GM18907 (cell line): ENCODE measurements around the gene UBL4A.

ENCODE experiments used
- ATAC-seq: cut with Tn5 transposase; IDR thresholded peaks from one replicate; pipeline ENCODE4 v1.9.1; 2021; ENCODE audit warnings: mild to moderate bottlenecking, moderate library complexity; ENCODE audit not compliant: unreplicated experiment

The UBL4A gene

DNA sequence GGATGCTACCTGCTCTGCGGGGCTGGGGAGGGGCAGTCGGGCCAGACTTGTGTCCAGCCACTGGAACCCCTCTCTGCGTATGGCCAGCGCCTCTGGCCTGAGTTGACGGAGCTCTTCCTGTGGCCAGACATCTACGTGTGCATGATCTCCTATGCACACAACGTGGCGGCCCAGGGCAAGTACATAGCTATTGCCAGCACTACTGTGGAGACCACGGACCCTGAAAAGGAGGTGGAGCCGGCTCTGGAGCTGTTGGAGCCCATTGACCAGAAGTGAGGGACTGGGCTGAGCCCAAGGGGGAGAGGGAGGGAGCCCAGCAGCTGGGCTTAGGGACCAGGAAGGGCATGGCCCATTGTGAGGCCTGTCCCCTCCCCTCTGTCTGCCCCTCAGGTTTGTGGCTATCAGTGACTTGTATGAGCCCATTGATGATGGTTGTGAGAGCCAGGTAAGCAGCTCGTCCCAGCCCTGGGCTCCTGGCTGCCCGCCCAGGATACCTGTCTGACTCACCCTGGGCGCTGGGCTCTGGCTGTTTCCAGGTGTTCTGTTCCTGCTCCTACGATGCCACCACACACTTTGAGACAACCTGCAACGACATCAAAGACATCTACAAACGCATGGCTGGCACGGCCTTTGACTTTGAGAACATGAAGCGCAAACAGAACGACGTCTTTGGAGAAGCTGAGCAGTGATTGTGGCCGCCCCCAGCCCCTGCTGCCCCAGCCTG is 44.3 kb downstream of the UBL4A start:
- ATAC-seq, result no peak

GRCh38 chrX:154441564-154441963 is 44.9 kb downstream of the UBL4A start:
- ATAC-seq, result no peak

GRCh38 chrX:154440623-154441357 is 45.6 kb downstream of the UBL4A start:
- ATAC-seq, result no peak

DNA sequence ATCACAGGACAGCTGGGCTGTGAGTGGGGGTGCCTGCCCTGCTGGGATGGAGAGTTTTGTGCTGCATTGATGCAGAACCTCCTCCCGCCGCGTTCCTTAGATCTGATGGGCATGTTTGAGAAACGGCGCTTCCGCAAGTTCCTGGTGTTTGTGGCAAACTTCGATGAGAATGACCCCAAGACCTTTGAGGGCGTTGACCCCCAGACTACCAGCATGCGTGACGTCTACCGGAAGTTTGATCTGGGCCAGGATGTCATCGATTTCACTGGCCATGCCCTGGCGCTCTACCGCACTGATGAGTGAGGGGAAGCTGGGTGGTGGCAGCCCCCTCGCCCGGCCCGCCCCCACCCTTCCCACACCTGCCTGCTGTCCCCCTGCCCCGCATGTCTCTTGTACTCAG is 46.6 kb downstream of the UBL4A start:
- no peak for ATAC-seq

- no peak for ATAC-seq
Observed at GRCh38 chrX:154437971-154438893, 48.2 kb downstream of the UBL4A start.

- ATAC-seq, result no peak
Observed at GRCh38 chrX:154436983-154437752, 49.2 kb downstream of the UBL4A start, which contains the start of gene GDI1. TSS of gene GDI1 (plus strand) at chrX:154437154. CDS start at chrX:154437255, 101 bp downstream.

GRCh38 chrX:154436374-154436982 is 49.9 kb downstream of the UBL4A start:
- no peak for ATAC-seq

DNA sequence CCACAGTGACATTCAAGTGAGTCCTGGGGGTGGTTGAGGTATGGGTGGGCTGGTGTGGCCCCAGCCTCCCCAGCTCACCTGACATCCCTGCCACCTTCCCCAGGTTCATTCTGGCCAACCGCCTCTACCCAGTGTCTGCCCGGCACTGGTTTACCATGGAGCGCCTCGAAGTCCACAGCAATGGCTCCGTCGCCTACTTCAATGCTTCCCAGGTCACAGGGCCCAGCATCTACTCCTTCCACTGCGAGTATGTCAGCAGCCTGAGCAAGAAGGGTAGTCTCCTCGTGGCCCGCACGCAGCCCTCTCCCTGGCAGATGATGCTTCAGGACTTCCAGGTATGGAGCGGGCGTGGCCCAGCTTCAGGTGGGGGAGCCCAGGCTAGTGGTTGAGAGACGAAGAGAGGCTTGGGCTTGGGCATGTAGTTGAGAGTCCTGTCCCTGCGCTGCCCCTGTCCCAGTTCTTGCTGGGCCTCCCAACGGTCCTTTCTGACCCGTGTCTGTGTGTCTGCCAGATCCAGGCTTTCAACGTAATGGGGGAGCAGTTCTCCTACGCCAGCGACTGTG is 51.2 kb downstream of the UBL4A start:
- ATAC-seq, result no peak

- no peak for ATAC-seq
Observed at GRCh38 chrX:154434394-154435168, 51.8 kb downstream of the UBL4A start.
